Upper lobe of left lung (tissue), 4 donors: ENCODE data around the gene SPATA22.

Source experiments
- CTCF ChIP-seq, 6 experiments: fragments of 450-650 bp in 4 of 6; fragments of 200-600 bp in 2 of 6; sonication (generic) in 2 of 6; IDR thresholded peaks; one replicate each; pipeline ENCODE4 v1.5.1; 2016 to 2019; ENCODE audit warnings: antibody characterized with exemption in 6 of 6
- POLR2A ChIP-seq, 4 donors: fragments of 450-650 bp; IDR thresholded peaks; one replicate each; pipeline ENCODE4 v1.5.1; 2016 to 2017; ENCODE audit warnings: antibody characterized with exemption in 4 of 4, mild to moderate bottlenecking in 2 of 4
- POLR2AphosphoS5 ChIP-seq, 2 donors: sonication (generic); formaldehyde crosslinking; IDR thresholded peaks; one replicate each; pipeline ENCODE4 v1.5.1; 2017; ENCODE audit warnings: antibody characterized with exemption in 2 of 2

- TF ChIP-seq POLR2A (IDR thresholded peaks at IDR 0.05) (no peak), CTCF (IDR thresholded peaks at IDR 0.05) (no peak), POLR2AphosphoS5 (IDR thresholded peaks at IDR 0.05) (no peak)
These were observed 38.5 kb upstream of the SPATA22 start for GRCh38 chr17:3510090-3510489.
